GM19463 (cell line): ENCODE data around the gene GPR22.

Source experiments
- ATAC-seq: cut with Tn5 transposase; IDR thresholded peaks from one replicate; pipeline ENCODE4 v1.9.1; 2021; ENCODE audit warnings: mild to moderate bottlenecking, moderate library complexity; ENCODE audit not compliant: unreplicated experiment

GPR22 gene

GRCh38 chr7:107474104-107474521 is 4.3 kb downstream of the GPR22 start:
- no peak for ATAC-seq

- ATAC-seq: no peak
Measured at GRCh38 chr7:107479303-107479702, 9.4 kb downstream of the GPR22 start.

GRCh38 chr7:107480932-107481331 is 11.1 kb downstream of the GPR22 start:
- ATAC-seq: no peak

- ATAC-seq: no peak
Measured at GRCh38 chr7:107482571-107482970, 12.7 kb downstream of the GPR22 start.

GRCh38 chr7:107486041-107486440 is 16.2 kb downstream of the GPR22 start:
- ATAC-seq: no peak

DNA sequence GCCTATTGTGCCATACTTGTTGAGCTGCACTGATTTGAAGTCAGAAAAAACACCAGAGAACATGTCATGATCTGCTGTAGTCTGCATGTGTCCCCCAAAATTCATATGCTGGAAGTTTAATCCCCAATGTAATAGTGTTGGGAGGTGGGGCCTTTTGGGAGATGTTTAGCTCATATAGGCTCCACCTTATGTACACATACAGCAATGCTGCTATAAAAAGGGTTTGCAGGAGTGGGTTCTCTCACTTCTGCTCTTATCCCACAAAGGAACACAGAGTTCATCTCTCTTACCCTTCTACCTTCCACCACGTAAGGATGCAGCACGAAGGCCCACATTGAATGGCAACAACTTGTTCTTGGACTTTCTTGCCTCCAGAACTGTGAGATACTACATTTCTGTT is 23.0 kb downstream of the GPR22 start:
- no peak for ATAC-seq

DNA sequence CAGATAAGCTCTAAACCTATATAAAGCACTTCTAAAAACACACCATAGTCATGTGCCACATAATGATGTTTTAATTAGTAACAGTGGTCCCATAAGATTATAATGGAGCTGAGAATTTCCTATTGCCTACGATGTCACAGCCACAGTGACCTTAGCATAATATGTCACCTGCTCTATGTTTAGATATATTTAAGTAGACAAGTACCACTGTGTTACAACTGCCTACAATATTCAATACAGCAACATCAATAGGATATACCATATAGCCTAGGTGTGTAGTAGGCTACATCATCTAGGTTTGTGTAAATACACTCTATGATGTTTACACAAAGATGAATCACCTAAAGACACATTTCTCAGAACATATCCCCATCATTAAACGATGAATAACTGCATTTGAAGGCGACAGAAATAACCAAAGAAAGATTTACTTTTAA is 24.5 kb downstream of the GPR22 start:
- no peak for ATAC-seq

- no peak for ATAC-seq
Measured at GRCh38 chr7:107494884-107495283, 25.0 kb downstream of the GPR22 start.

DNA sequence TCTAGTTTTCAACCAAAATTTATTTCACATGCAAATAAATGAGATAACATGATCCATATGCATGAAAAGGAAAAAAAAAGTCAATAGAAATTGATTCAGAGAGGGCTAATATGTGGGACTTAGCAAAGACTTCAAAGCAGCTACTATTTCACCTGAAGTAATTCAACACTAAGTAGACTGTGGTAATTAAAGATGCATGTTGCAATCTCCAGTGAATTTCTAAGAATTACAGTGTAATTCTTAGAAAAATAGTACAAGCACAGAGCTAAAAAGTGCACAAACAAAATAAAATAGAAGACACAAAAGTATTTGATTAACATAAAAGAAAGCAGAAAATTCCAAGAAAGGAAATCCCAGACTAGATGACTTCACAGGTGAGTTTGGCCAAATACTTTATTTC is 25.7 kb downstream of the GPR22 start:
- no peak for ATAC-seq

DNA sequence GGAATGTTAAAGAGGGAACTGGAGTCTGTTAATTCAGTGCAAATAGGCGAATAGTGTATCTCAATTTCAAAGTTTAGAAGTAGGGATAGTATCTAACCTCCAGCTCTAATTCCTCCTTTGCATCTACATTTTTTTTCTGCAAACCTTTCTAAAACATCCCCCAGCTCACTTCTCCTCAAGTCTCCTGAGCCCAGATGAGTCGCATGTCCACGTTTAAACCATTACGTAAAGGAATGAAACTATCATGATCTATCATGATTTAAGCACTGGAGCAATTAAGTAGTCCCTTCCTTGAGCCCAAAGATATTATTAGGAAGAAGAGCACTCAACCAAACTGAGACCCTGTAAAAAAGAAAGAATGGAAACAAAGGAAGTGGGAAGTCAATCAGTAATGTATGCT is 29.9 kb downstream of the GPR22 start:
- ATAC-seq: no peak

GRCh38 chr7:107501593-107501992 is 31.7 kb downstream of the GPR22 start:
- ATAC-seq: no peak

GRCh38 chr7:107502154-107502553 is 32.3 kb downstream of the GPR22 start:
- no peak for ATAC-seq

- no peak for ATAC-seq
Measured at GRCh38 chr7:107502797-107503196, 32.9 kb downstream of the GPR22 start.

DNA sequence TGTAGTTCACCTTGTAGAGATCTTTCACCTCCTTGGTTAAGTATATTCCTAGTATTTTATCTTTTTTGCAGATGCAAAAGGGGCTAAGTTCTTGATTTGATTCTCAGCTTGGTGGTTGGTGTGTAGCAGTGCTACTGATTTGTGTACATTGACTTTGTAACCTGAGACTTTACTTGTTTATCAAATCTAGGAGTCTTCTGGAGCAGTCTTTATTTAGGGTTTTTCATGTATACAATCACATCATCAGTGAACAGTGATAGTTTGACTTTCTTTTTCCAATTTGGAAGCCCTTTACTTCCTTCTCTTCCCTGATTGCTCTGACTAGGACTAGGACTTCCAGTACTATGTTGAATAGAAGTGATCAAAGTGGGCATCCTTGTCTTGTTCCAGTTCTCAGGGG is 33.8 kb downstream of the GPR22 start:
- no peak for ATAC-seq

DNA sequence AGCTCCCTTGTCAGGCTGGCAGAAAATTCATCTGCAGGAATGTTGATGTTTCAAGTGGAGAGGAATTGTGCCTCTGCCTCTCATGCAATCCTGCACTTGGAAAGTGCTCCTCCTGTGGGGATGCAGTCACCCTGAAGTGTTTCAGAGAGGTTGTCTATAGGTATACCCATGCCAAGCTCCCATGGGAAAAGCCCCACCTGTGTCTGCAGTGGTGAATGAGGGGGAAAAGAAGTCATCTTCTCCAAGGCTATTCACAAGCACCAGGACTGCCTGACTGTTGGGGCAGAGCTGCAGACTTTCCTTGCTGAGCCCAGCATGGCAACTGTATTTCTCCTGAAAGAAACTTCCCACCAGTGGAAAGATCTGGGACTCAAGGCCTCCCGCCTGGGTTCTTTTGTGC is 35.5 kb downstream of the GPR22 start:
- no peak for ATAC-seq

DNA sequence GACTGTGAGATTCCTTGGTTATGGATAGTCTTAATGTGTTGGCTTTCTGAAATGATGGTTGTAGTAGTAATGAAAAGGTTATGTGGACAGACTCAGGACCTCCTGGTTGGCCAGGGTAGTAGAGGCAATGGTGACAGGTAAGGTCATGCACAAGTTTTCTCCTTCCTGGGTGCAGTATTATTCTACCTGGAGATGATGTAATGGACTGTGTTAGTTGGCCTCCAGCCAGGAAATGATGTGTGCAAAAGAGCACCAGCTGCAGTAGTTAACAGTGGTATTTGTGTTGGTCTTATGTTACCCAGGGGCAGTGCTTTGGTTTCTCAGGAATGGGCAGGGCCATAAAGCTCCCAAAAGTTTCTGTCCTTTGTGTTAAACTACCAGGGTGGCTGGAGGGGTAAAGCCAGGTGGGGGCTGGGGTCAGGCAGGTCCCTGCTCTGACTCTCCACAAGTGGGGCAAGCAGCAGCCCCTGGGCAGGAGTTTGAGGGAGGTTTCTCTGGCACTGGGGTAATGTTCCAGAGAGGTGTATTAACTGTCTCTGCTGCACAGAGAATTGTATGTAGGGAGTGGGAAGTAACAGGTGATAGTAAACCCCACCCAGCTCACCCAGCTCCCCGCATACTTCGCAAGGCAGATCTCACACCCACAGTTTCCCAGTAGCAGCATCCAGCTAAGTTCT is 36.3 kb downstream of the GPR22 start:
- no peak for ATAC-seq

DNA sequence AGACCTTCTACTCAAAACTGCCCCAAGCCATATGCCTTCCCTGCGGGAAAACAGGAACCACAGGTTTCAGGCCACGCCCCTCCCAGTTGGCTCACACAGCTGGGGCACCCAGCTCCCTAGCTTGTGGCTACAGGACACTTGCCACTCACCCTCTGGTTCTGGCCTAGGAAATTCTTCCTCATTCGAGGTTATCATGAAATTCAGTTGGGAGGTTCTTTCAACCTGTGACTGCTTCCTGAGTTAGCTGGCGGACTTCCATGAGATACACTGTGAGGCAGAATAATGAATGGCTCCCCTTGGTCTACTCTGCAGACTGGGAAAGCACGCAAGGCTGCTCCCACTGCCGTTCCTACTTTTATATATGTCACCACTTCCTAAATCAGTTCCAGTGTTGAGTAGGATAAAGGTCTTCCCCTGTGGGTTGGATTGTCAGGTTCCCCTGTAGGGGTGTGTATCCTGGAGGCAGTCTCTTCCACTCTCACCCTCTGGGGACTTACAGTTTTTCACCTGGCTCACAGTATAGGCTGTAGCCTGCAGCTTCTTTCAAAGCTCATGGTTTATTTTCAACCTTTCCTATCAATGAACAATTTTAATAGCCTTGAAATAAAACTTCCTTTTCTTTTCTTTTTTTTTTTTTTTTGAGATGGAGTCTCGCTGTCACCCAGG is 37.0 kb downstream of the GPR22 start:
- no peak for ATAC-seq
